H1 (cell line): ENCODE results near the gene CRKL.

Source experiments
- CHD7 ChIP-seq: fragments of 300-600 bp; sonication (generic); IDR thresholded peaks from 2 replicates; pipeline ENCODE4 v1.7.1; 2012; ENCODE audit warnings: low read length, moderate library complexity, mild to moderate bottlenecking, inconsistent platforms; ENCODE audit not compliant: insufficient replicate concordance
- CTCF ChIP-seq, 3 experiments: IDR thresholded peaks; 1 replicate in 2 of 3; 2 replicates in 1 of 3; pipeline versions ENCODE4 v1.5.1 to v1.6.1; 2011; ENCODE audit warnings: low read length in 3 of 3, mild to moderate bottlenecking in 3 of 3, inconsistent platforms in 2 of 3, low read depth in 1 of 3, moderate library complexity in 1 of 3; ENCODE audit not compliant: insufficient read depth in 1 of 3; ENCODE audit errors: control extremely low read depth in 1 of 3
- RAD21 ChIP-seq, 2 experiments: IDR thresholded peaks in 1 of 2; conservative IDR thresholded peaks in 1 of 2; 2 replicates each; pipeline ENCODE4 v1.6.1; 2011; ENCODE audit warnings: low read depth in 2 of 2, low read length in 2 of 2, improper control_type of control experiment in 1 of 2, inconsistent platforms in 1 of 2, mild to moderate bottlenecking in 1 of 2, moderate library complexity in 1 of 2
- USF2 ChIP-seq: IDR thresholded peaks from 2 replicates; pipeline ENCODE4 v1.6.1; 2011; ENCODE audit warnings: low read length, improper control_type of control experiment

- no peak for TF ChIP-seq RAD21 (IDR thresholded peaks at IDR 0.05 in 1 of 2, conservative IDR thresholded peaks at IDR 0.05 in 1 of 2; ENCODE audit: low read depth in 2 of 2, low read length in 2 of 2)
- no peak for TF ChIP-seq CHD7
- no peak for TF ChIP-seq CTCF (IDR thresholded peaks at IDR 0.05; ENCODE audit: control extremely low read depth in 1 of 3, insufficient read depth in 1 of 3, low read depth in 1 of 3, low read length in 3 of 3)
- no peak for TF ChIP-seq USF2
Observed at GRCh38 chr22:20975541-20976290, 58.5 kb downstream of the CRKL start.
